GM12872 (cell line): ENCODE measurements around the gene SBF2.

Source experiments
- CTCF ChIP-seq: IDR thresholded peaks from 3 replicates; pipeline ENCODE4 v1.5.1; 2011; ENCODE audit warnings: low read depth, mild to moderate bottlenecking, low read length, moderate library complexity; ENCODE audit not compliant: insufficient read depth

Gene SBF2

DNA sequence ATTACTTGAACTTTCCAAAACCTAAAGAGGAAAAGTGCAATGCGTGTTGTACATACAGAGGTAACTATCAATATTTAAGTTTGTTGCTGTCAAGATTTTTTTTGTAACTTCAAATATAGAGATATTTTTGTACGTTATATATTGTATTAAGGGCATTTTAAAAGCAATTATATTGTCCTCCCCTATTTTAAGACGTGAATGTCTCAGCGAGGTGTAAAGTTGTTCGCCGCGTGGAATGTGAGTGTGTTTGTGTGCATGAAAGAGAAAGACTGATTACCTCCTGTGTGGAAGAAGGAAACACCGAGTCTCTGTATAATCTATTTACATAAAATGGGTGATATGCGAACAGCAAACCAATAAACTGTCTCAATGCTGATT, 13.0 kb upstream of the SBF2 start:
- TF ChIP-seq CTCF = no peak

DNA sequence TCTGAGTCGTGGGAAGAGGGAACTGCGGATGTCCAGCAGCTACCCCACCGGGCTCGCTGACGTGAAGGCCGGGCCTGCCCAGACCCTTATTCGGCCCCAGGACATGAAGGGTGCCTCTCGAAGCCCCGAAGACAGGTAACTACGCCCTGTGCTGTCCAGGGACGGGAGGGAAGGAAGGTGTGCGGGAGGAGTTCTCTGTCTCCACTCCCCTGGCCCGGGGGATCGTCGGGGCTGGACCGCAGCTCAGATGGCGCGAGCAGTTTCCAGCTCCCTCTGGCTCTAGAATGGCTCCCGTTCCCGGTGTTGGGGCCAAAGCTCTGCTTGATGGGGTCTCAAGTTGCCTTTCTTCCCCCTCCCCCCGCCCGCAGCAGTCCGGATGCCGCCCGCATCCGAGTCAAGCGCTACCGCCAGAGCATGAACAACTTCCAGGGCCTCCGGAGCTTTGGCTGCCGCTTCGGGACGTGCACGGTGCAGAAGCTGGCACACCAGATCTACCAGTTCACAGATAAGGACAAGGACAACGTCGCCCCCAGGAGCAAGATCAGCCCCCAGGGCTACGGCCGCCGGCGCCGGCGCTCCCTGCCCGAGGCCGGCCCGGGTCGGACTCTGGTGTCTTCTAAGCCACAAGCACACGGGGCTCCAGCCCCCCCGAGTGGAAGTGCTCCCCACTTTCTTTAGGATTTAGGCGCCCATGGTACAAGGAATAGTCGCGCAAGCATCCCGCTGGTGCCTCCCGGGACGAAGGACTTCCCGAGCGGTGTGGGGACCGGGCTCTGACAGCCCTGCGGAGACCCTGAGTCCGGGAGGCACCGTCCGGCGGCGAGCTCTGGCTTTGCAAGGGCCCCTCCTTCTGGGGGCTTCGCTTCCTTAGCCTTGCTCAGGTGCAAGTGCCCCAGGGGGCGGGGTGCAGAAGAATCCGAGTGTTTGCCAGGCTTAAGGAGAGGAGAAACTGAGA, 12.2 kb upstream of the SBF2 start:
- TF ChIP-seq CTCF = no peak

DNA sequence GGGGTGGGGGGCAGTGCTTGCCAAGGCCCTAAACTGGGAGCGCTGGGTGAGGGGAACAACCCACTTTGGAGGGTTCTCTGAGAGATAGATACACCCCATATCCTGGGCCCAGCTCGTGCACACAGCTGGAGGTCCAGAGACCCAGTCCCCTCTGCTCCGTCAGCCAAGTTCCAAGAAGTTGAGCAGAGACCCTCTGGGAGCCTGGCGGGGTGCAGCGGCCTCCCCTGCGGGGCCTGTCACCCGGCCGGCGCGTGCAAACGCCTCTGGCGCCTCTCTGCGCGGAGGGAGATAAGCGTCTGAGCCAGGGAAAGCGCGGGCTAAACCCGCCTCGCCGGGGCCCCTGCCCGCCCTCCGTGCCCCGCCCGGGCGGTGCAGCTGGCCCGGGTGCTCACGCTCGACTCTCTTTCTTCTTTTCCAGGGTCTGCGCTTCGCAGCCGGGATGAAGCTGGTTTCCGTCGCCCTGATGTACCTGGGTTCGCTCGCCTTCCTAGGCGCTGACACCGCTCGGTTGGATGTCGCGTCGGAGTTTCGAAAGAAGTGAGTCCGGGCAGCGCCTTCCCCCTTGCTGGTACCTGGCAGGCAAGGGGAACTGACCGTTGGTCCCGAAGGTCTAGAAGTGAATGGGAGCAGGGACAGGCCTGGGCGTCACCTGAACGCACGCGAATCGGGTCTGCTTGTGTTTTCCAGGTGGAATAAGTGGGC, 11.4 kb upstream of the SBF2 start:
- TF ChIP-seq CTCF = no peak

GRCh38 chr11:10304495-10305261, 10.7 kb upstream of the SBF2 start, which contains the start of gene ADM:
ADM (plus strand) TSS chr11:10305073; CDS start chr11:10305701, 628 bp downstream.
- TF ChIP-seq CTCF = peak; percentile 48; the same call in 2 of the 3 replicates

DNA sequence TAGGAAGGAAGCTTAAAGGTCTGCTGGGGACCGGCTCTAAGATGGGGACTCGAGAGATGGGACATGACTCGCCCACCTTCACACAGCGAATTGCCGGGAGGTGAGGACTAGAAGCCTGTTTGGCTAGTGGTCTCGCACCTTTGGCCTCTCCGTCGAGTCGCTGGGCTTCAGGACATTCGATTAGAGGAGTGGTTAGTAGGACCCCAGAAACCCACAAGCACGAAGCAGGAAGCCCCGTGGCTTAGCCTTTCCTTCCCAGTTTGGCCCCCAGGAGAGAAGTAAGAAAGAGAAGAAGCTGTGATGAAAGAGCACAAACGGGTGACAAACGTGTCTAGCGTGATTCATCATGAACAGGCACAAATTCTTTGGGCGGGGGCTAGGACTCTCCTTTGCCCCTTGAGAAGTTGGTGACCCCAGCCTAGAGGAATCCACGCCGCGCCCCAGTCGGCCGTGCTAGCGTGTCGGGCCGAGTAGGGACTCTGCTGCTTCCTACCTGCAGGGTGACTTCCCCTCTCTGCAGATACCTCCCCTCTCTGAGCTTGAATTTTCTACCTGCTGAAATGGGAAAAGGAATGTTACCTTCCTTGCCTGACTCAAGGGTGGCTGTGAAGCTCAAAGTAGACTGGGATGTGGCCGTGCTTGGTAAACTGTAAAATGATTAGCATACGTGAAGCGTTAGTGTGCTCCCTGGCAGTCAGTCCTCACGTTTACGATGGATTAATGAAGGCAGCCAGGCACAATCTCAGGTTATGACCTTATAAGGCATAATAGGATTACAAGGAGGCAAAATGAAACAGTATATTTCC, 9.7 kb upstream of the SBF2 start:
- no peak for TF ChIP-seq CTCF

DNA sequence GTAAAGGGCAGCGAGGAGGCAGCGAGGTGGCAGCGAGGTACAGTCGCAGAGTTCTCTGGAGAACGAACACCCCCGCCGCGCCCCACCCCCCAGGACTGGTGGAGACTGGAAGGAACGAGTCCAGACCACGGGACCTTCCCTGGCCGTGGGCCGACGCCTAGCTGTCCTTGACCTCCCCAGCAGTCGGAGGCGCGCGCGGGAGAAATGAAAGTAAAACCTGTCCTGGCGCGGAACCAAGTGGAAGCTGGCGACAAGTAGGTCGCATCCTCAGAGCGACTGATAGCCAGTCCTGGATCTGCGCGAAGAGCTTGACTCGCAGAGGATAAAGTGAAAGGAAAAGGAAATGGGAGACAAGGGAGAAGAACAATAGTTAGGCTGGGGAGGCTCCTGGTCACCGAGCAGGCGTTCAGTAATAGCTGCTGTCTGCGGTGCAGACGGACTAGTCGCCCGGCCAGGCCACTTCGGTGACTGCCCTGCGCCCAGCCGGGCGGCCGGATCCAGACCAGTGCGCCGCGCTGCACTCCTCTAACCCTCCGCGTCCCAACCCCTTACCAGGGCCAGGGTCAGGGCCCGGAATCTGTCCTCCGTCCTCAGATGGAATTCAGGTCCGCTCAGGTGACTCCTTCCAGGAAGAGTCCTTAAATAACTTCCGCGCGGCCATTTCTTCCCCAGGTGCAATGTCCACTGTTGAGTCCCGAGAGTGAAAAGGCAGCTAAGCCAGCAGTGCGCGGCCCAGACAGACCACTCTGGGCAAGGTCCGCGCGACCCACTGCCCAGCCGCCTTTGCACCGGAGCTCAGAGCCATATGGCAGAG, 8.9 kb upstream of the SBF2 start:
- TF ChIP-seq CTCF = no peak
